HCT116 (cell line): ENCODE measurements around the gene CDAN1. TPM values are rescaled to one million over a fixed set of nuclear protein-coding genes. Genes with fewer than 3 reads are reported as not detected.

ENCODE experiments used
- ATAC-seq: fragments of 200-7000 bp; cut with Tn5 transposase; 2 replicates; pipeline ENCODE4 v1.9.1; 2020; ENCODE audit warnings: mild to moderate bottlenecking, moderate library complexity
- BruUV-seq: library from RNA; stranded (reverse); fragments of 400-500 nt; replicated peaks from 2 replicates; lab custom pipeline; 2021; lab: Mats Ljungman, UMichigan
- CTCF ChIA-PET: fragments of 300-600 bp; sonication (Branson Sonifier 250); formaldehyde crosslinking; loops from one replicate; lab custom pipeline; 2021; ENCODE audit warnings: antibody characterized with exemption; lab: Charles Lee
- POLR2A ChIA-PET: fragments of 300-600, 350-600 bp; sonication (Branson Sonifier 250); formaldehyde crosslinking; loops from one replicate; lab custom pipeline; 2021; ENCODE audit warnings: antibody characterized with exemption; lab: Charles Lee
- RAD21 ChIA-PET, 2 experiments: fragments of 300-600 bp; sonication (Branson Sonifier 250); formaldehyde crosslinking; loops; one replicate each; lab custom pipeline; 2023; ENCODE audit warnings: low total read pairs in 2 of 2; ENCODE audit not compliant: uncharacterized antibody in 2 of 2, unreplicated experiment in 2 of 2, low non-redundant PET in 1 of 2; lab: Charles Lee
- DNase-seq: peaks from one replicate; pipeline ENCODE4 v3.0.0-alpha.2; 2010; ENCODE audit warnings: low read depth, low spot score
- H2AFZ ChIP-seq: fragments of 200-600 bp; shearing (Covaris generic), sonication (generic); 2 replicates; pipeline ENCODE4 v1.6.1; 2017; ENCODE audit warnings: low read depth, mixed run types, mixed read lengths, antibody characterized with exemption, low read length; ENCODE audit not compliant: poor library complexity, severe bottlenecking
- H3K27ac ChIP-seq: 2 replicates; pipeline ENCODE4 v1.5.1; 2012; ENCODE audit warnings: low read depth, low read length
- H3K27me3 ChIP-seq: fragments of 200-600 bp; sonication (generic); 2 replicates; pipeline ENCODE4 v1.6.1; 2016; ENCODE audit warnings: mixed run types, low read length, mixed read lengths; ENCODE audit not compliant: insufficient read depth
- H3K36me3 ChIP-seq, 2 experiments: fragments of 200-500 bp in 1 of 2; fragments of 200-600 bp in 1 of 2; sonication (Bioruptor generic) in 1 of 2; sonication (generic) in 1 of 2; 2 replicates each; pipeline versions ENCODE4 v1.5.1 to v1.6.1; 2014 to 2016; ENCODE audit warnings: low read length in 2 of 2, inconsistent platforms in 1 of 2, mixed read lengths in 1 of 2, mixed run types in 1 of 2; ENCODE audit not compliant: insufficient read depth in 2 of 2, control insufficient read depth in 1 of 2
- H3K4me1 ChIP-seq, 2 experiments: fragments of 200-600 bp in 1 of 2; sonication (generic) in 1 of 2; 2 replicates each; pipeline versions ENCODE4 v1.5.1 to v1.6.1; 2012 to 2017; ENCODE audit warnings: low read length in 2 of 2, inconsistent platforms in 1 of 2, mild to moderate bottlenecking in 1 of 2, mixed read lengths in 1 of 2, mixed run types in 1 of 2, moderate library complexity in 1 of 2; ENCODE audit not compliant: insufficient read depth in 2 of 2, control insufficient read depth in 1 of 2
- H3K4me2 ChIP-seq: fragments of 200-600 bp; sonication (generic); 2 replicates; pipeline ENCODE4 v1.6.1; 2017; ENCODE audit warnings: mixed run types, low read length, mixed read lengths
- H3K4me3 ChIP-seq, 2 experiments: fragments of 200-600 bp in 1 of 2; sonication (generic) in 1 of 2; replicated peaks in 1 of 2; 2 replicates each; pipeline ENCODE4 v1.5.1; 2011 to 2016; ENCODE audit warnings: low read length in 2 of 2, control low read depth in 1 of 2, low read depth in 1 of 2, mild to moderate bottlenecking in 1 of 2, mixed read lengths in 1 of 2, mixed run types in 1 of 2
- H3K79me2 ChIP-seq: fragments of 200-600 bp; sonication (generic); 2 replicates; pipeline ENCODE4 v1.6.1; 2017; ENCODE audit warnings: mild to moderate bottlenecking, mixed run types, low read length, moderate library complexity, mixed read lengths; ENCODE audit not compliant: insufficient read depth
- H3K9ac ChIP-seq: fragments of 200-600 bp; sonication (generic); 2 replicates; pipeline ENCODE4 v1.6.1; 2016; ENCODE audit warnings: low read length, mixed read lengths
- H3K9me2 ChIP-seq: fragments of 200-600 bp; sonication (generic), shearing (Covaris generic); 2 replicates; pipeline ENCODE4 v1.6.1; 2017; ENCODE audit warnings: mixed run types, mild to moderate bottlenecking, moderate library complexity; ENCODE audit not compliant: insufficient read depth
- H3K9me3 ChIP-seq, 2 experiments: fragments of 200-500 bp in 1 of 2; fragments of 200-600 bp in 1 of 2; sonication (Bioruptor generic) in 1 of 2; sonication (generic) in 1 of 2; 2 replicates each; pipeline ENCODE4 v1.6.1; 2014 to 2017; ENCODE audit warnings: low read length in 2 of 2, mixed read lengths in 2 of 2, inconsistent platforms in 1 of 2, low read depth in 1 of 2, mild to moderate bottlenecking in 1 of 2, mixed run types in 1 of 2, moderate library complexity in 1 of 2; ENCODE audit not compliant: control insufficient read depth in 1 of 2, insufficient read depth in 1 of 2
- H4K20me1 ChIP-seq: fragments of 200-600 bp; sonication (generic), shearing (Covaris generic); 2 replicates; pipeline ENCODE4 v1.6.1; 2017; ENCODE audit warnings: mixed run types, mild to moderate bottlenecking, moderate library complexity; ENCODE audit not compliant: insufficient read depth
- CBX3 ChIP-seq: IDR thresholded peaks from 2 replicates; pipeline ENCODE4 v1.6.1; 2012; ENCODE audit warnings: low read depth
- CEBPB ChIP-seq: IDR thresholded peaks from 2 replicates; pipeline ENCODE4 v1.6.1; 2012; ENCODE audit warnings: low read depth
- EZH2 ChIP-seq: fragments of 200-600 bp; sonication (generic); IDR thresholded peaks from 2 replicates; pipeline ENCODE4 v1.6.1; 2017; ENCODE audit warnings: antibody characterized with exemption, mixed run types
- FOSL1 ChIP-seq: IDR thresholded peaks from 2 replicates; pipeline ENCODE4 v1.6.1; 2012; ENCODE audit warnings: low read depth
- JUND ChIP-seq: IDR thresholded peaks from 2 replicates; pipeline ENCODE4 v1.6.1; 2012
- POLR2A ChIP-seq: IDR thresholded peaks from 2 replicates; pipeline ENCODE4 v1.7.0; 2011; ENCODE audit warnings: borderline replicate concordance; ENCODE audit not compliant: insufficient read depth, insufficient read length; ENCODE audit errors: extremely low read depth
- RAD21 ChIP-seq: IDR thresholded peaks from 2 replicates; pipeline ENCODE4 v1.6.1; 2012; ENCODE audit warnings: low read depth, mild to moderate bottlenecking
- SIN3A ChIP-seq: IDR thresholded peaks from 2 replicates; pipeline ENCODE4 v1.6.1; 2012; ENCODE audit warnings: low read depth
- SP1 ChIP-seq: IDR thresholded peaks from 2 replicates; pipeline ENCODE4 v1.6.1; 2012; ENCODE audit warnings: low read depth
- SRF ChIP-seq: IDR thresholded peaks from 2 replicates; pipeline ENCODE4 v1.6.1; 2012; ENCODE audit warnings: low read depth
- TCF7L2 ChIP-seq: IDR thresholded peaks from 2 replicates; pipeline ENCODE4 v1.7.0; 2011; ENCODE audit warnings: borderline replicate concordance, inconsistent platforms; ENCODE audit not compliant: insufficient read depth, insufficient read length; ENCODE audit errors: extremely low read depth
- YY1 ChIP-seq: IDR thresholded peaks from 2 replicates; pipeline ENCODE4 v1.6.1; 2011; ENCODE audit warnings: low read length, low read depth, moderate library complexity, mild to moderate bottlenecking; ENCODE audit not compliant: insufficient replicate concordance; ENCODE audit errors: extremely low read depth
- ZFX ChIP-seq: fragments of 450-650 bp; IDR thresholded peaks from 2 replicates; pipeline ENCODE4 v1.6.1; 2017
- intact Hi-C: fragments of 100-400 bp; cut with micrococcal nuclease; formaldehyde crosslinking; loops from 2 replicates; pipeline ENCODE4 v1.10.0; 2022
- total RNA-seq: library from RNA; stranded (reverse); gene quantifications from one replicate; pipeline ENCODE4 v1.2.1, GENCODE V29; 2021; ENCODE audit not compliant: unreplicated experiment
- TF ChIP-seq, protein P1 (sequence below): IDR thresholded peaks from 2 replicates; pipeline ENCODE4 v1.6.1; 2011; ENCODE audit warnings: mild to moderate bottlenecking, low read length, moderate library complexity; ENCODE audit not compliant: insufficient replicate concordance; ENCODE audit errors: extremely low read depth
- TF ChIP-seq, protein P2 (sequence below): IDR thresholded peaks from 2 replicates; pipeline ENCODE4 v1.6.1; 2012
- TF ChIP-seq, protein P3 (sequence below): IDR thresholded peaks from 2 replicates; pipeline ENCODE4 v1.6.1; 2012
- TF ChIP-seq, protein P4 (sequence below): IDR thresholded peaks from 2 replicates; pipeline ENCODE4 v1.6.1; 2012; ENCODE audit warnings: low read depth

Gene CDAN1
- total RNA-seq, 1 experiment from 2014 or later: 22.4 TPM

DNA sequence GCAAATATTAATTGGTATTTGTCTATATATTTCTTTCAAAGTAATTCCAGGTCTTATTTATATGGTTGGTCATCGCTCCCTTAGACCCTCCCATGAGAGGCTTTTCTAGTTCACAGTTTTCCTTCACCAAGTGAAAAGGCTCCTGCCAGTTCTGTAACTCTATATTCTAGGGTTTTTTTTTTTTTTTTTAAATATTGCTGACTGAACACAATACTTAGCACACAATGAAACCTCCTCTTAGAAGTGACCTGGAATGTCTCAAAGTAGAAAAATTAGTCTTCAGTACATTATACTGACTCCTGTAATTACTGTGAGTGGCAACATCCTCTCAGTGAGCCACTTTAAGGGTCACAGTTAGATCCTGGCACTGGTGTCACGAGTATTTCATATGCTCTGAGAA, 48.6 kb upstream of the CDAN1 start:
- CTCF ChIA-PET: no interaction called here

More for the DNA sequence above, 48.6 kb upstream of the CDAN1 start:
- no TSS peak for BruUV-seq
- ATAC-seq: no peak
- no peak overlapping the region for H3K4me3 ChIP-seq
- H3K9me2 ChIP-seq: no peaks in the 10 kb centered on the region
- no peaks in the 10 kb centered on the region for H3K9me3 ChIP-seq
- no peaks in the 10 kb centered on the region for H3K79me2 ChIP-seq
- intact Hi-C loops: no loop called here
- no peaks in the 10 kb centered on the region for H3K36me3 ChIP-seq
- ChIA-PET RAD21 (no interaction called here), POLR2A (no interaction called here)
- DNase-seq: no peak
- H2AFZ ChIP-seq: no peak overlapping the region
- H3K27me3 ChIP-seq: no peaks in the 10 kb centered on the region
- no peak overlapping the region for H3K27ac ChIP-seq
- no peak overlapping the region for H3K4me2 ChIP-seq
- TF ChIP-seq EZH2 (no peak), YY1 (no peak), JUND (no peak), RAD21 (no peak), SRF (no peak), SP1 (no peak), ZFX (no peak), CEBPB (no peak), TCF7L2 (no peak), SIN3A (no peak), CBX3 (no peak), FOSL1 (no peak), POLR2A (no peak)
- TF ChIP-seq, protein P1, sequence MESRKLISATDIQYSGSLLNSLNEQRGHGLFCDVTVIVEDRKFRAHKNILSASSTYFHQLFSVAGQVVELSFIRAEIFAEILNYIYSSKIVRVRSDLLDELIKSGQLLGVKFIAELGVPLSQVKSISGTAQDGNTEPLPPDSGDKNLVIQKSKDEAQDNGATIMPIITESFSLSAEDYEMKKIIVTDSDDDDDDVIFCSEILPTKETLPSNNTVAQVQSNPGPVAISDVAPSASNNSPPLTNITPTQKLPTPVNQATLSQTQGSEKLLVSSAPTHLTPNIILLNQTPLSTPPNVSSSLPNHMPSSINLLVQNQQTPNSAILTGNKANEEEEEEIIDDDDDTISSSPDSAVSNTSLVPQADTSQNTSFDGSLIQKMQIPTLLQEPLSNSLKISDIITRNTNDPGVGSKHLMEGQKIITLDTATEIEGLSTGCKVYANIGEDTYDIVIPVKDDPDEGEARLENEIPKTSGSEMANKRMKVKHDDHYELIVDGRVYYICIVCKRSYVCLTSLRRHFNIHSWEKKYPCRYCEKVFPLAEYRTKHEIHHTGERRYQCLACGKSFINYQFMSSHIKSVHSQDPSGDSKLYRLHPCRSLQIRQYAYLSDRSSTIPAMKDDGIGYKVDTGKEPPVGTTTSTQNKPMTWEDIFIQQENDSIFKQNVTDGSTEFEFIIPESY: no peak
- TF ChIP-seq, protein P2, sequence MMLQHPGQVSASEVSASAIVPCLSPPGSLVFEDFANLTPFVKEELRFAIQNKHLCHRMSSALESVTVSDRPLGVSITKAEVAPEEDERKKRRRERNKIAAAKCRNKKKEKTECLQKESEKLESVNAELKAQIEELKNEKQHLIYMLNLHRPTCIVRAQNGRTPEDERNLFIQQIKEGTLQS: no peak
- TF ChIP-seq, protein P3, sequence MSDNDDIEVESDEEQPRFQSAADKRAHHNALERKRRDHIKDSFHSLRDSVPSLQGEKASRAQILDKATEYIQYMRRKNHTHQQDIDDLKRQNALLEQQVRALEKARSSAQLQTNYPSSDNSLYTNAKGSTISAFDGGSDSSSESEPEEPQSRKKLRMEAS: no peak
- TF ChIP-seq, protein P4, sequence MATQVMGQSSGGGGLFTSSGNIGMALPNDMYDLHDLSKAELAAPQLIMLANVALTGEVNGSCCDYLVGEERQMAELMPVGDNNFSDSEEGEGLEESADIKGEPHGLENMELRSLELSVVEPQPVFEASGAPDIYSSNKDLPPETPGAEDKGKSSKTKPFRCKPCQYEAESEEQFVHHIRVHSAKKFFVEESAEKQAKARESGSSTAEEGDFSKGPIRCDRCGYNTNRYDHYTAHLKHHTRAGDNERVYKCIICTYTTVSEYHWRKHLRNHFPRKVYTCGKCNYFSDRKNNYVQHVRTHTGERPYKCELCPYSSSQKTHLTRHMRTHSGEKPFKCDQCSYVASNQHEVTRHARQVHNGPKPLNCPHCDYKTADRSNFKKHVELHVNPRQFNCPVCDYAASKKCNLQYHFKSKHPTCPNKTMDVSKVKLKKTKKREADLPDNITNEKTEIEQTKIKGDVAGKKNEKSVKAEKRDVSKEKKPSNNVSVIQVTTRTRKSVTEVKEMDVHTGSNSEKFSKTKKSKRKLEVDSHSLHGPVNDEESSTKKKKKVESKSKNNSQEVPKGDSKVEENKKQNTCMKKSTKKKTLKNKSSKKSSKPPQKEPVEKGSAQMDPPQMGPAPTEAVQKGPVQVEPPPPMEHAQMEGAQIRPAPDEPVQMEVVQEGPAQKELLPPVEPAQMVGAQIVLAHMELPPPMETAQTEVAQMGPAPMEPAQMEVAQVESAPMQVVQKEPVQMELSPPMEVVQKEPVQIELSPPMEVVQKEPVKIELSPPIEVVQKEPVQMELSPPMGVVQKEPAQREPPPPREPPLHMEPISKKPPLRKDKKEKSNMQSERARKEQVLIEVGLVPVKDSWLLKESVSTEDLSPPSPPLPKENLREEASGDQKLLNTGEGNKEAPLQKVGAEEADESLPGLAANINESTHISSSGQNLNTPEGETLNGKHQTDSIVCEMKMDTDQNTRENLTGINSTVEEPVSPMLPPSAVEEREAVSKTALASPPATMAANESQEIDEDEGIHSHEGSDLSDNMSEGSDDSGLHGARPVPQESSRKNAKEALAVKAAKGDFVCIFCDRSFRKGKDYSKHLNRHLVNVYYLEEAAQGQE: no peak
- H3K9ac ChIP-seq: no peak overlapping the region
- no peaks in the 10 kb centered on the region for H3K4me1 ChIP-seq
- no peaks in the 10 kb centered on the region for H4K20me1 ChIP-seq
